ENCODE results near the gene GCK. TPM values are rescaled to one million over a fixed set of nuclear protein-coding genes. Genes with fewer than 3 reads are reported as not detected.

Gene GCK
- total and polyA plus RNA-seq, 2 donors (not counting 3 experiments of a cell fraction or from before 2014, with no cell fraction given): 0.17 to 0.51 TPM

DNA sequence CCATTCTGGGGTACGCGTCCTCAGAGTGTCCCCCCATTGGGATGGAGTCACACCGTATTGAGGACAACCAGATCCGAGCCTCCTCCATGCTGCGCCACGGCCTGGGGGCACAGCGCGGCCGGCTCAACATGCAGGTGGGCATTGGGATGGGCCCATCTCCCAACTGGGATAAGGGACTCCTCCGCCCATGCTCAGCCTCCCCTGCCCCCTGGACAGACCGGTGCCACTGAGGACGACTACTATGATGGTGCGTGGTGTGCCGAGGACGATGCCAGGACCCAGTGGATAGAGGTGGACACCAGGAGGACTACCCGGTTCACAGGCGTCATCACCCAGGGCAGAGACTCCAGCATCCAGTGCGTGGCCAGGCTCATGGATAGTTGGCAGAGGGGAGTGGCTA lies 79.2 kb downstream of the GCK start:
- Histone ChIP-seq H3K27ac (ENCODE audit: insufficient read depth, low read depth, low read length) (no peak overlapping the region), H3K9ac (replicated peaks; ENCODE audit: extremely low read depth, insufficient read depth, low read length) (no peak overlapping the region), H4K20me1 (replicated peaks; ENCODE audit: control insufficient read depth, extremely low read depth, insufficient read depth, low read length) (no peaks in the 10 kb centered on the region), H3K79me2 (ENCODE audit: control insufficient read depth, insufficient read depth, low read length) (peaks cover 3% of the 10 kb centered on the region), H2AFZ (ENCODE audit: low read depth, low read length) (no peak overlapping the region), H3K9me1 (replicated peaks; ENCODE audit: control insufficient read depth, extremely low read depth, insufficient read depth, low read length) (no peaks in the 10 kb centered on the region), H3K4me2 (ENCODE audit: insufficient read depth, low read length) (no peak overlapping the region), H3K9me3 (replicated peaks; ENCODE audit: control insufficient read depth, insufficient read depth, low read length) (no peaks in the 10 kb centered on the region), H3K27me3 (ENCODE audit: control insufficient read depth in 2 of 2, insufficient read depth in 2 of 2, low read length in 2 of 2) (no peaks in the 10 kb centered on the region), H3K36me3 (ENCODE audit: control insufficient read depth in 2 of 2, extremely low read depth in 1 of 2, insufficient read depth in 2 of 2, low read length in 2 of 2) (peaks cover 3 to 11% of the 10 kb centered on the region in 2 experiments), H3K4me1 (ENCODE audit: control insufficient read depth, extremely low read depth, insufficient read depth, low read length) (peaks cover 3% of the 10 kb centered on the region), H3K4me3 (replicated peaks in 1 of 3; ENCODE audit: insufficient read depth in 1 of 3, low read depth in 1 of 3, low read length in 3 of 3) (no peak overlapping the region)
- TF ChIP-seq CTCF (IDR thresholded peaks at IDR 0.05; ENCODE audit: extremely low read depth in 1 of 2, insufficient read depth in 1 of 2, low read depth in 1 of 2, low read length in 2 of 2) (no peak), POLR2AphosphoS5 (IDR thresholded peaks at IDR 0.05; ENCODE audit: insufficient read depth, low read depth, low read length) (no peak), POLR2A (IDR thresholded peaks at IDR 0.05; ENCODE audit: low read depth, low read length) (no peak), GATA2 (IDR thresholded peaks at IDR 0.05; ENCODE audit: insufficient read depth, insufficient read length, low read depth, low read length) (no peak), FOS (IDR thresholded peaks at IDR 0.05; ENCODE audit: borderline replicate concordance, insufficient read depth, low read length) (no peak)
- FAIRE-seq (no peak), DNase-seq (ENCODE audit: low read depth, low spot score) (no peak)
- POLR2A ChIA-PET: no interaction called here
- intact Hi-C loops (cut with micrococcal nuclease): no loop called here
- no TSS peak for BruUV-seq (replicated peaks)
- dilution Hi-C loops (cut with MboI; ENCODE audit: extremely low pct_ligation_motif_present, low sequenced_read_pairs): no loop called here
- CTCF ChIA-PET: interaction anchor here (1.4 kb wide), 1 partner anchor 13 kb away, joined by 4 read pairs; no protein-coding TSS in a partner anchor
